Measurements from ENCODE around the gene CHCHD2.

GRCh38 chr7:56079450-56080185 lies 26.7 kb downstream of the CHCHD2 start:
- TF ChIP-seq CTCF (IDR thresholded peaks at IDR 0.05) (peak in 3 of 6 experiments; percentile 33 to 61 (median 37)), POLR2A (IDR thresholded peaks at IDR 0.05) (no peak)

Data from thyroid gland (tissue), 4 donors.